HEK293 (cell line): ENCODE results near the gene C17orf100.

Experiments
- GLI4 ChIP-seq: fragments of 450-650 bp; formaldehyde crosslinking; IDR thresholded peaks from 2 replicates; pipeline ENCODE4 v1.5.1; 2016; ENCODE audit warnings: missing biosample characterization, missing genetic modification characterization
- HOXA7 ChIP-seq: sonication (generic); formaldehyde crosslinking; IDR thresholded peaks from 2 replicates; pipeline ENCODE4 v1.8.1; 2022; ENCODE audit warnings: missing genetic modification reagents, borderline replicate concordance
- MZF1 ChIP-seq: fragments of 450-650 bp; formaldehyde crosslinking; IDR thresholded peaks from 2 replicates; pipeline ENCODE4 v1.5.1; 2017; ENCODE audit warnings: missing biosample characterization, missing genetic modification characterization, borderline replicate concordance
- PRDM1 ChIP-seq: fragments of 450-650 bp; formaldehyde crosslinking; IDR thresholded peaks from 2 replicates; pipeline ENCODE4; 2016; ENCODE audit warnings: missing biosample characterization, missing genetic modification characterization
- SCRT1 ChIP-seq: fragments of 450-650 bp; formaldehyde crosslinking; IDR thresholded peaks from 2 replicates; pipeline ENCODE4 v1.5.1; 2016; ENCODE audit warnings: missing biosample characterization, missing genetic modification characterization, borderline replicate concordance
- SP2 ChIP-seq: fragments of 450-650 bp; formaldehyde crosslinking; IDR thresholded peaks from 2 replicates; pipeline ENCODE4 v1.5.1; 2016; ENCODE audit warnings: missing biosample characterization, missing genetic modification characterization
- TRIM28 ChIP-seq: IDR thresholded peaks from 2 replicates; pipeline ENCODE4 v1.6.1; 2011; ENCODE audit warnings: low read length, control low read depth, borderline replicate concordance
- ZBTB20 ChIP-seq: fragments of 450-650 bp; formaldehyde crosslinking; IDR thresholded peaks from 2 replicates; pipeline ENCODE4 v1.5.1; 2016; ENCODE audit warnings: missing biosample characterization, missing genetic modification characterization
- ZBTB7A ChIP-seq: fragments of 450-650 bp; formaldehyde crosslinking; IDR thresholded peaks from 2 replicates; pipeline ENCODE4 v1.5.1; 2016; ENCODE audit warnings: low read depth, missing biosample characterization, missing genetic modification characterization
- ZEB2 ChIP-seq: fragments of 450-650 bp; formaldehyde crosslinking; IDR thresholded peaks from 2 replicates; pipeline ENCODE4 v1.5.1; 2016; ENCODE audit warnings: missing biosample characterization, missing genetic modification characterization
- ZIC2 ChIP-seq: fragments of 450-650 bp; formaldehyde crosslinking; IDR thresholded peaks from 2 replicates; pipeline ENCODE4 v1.5.1; 2016; ENCODE audit warnings: missing biosample characterization, missing genetic modification characterization
- ZNF211 ChIP-seq: fragments of 450-650 bp; formaldehyde crosslinking; IDR thresholded peaks from 2 replicates; pipeline ENCODE4 v1.5.1; 2016; ENCODE audit warnings: low read depth, missing biosample characterization, missing genetic modification characterization
- ZNF214 ChIP-seq: fragments of 450-650 bp; formaldehyde crosslinking; IDR thresholded peaks from 2 replicates; pipeline ENCODE4 v1.5.1; 2017; ENCODE audit warnings: missing biosample characterization, mild to moderate bottlenecking, missing genetic modification characterization, borderline replicate concordance
- ZNF324 ChIP-seq: fragments of 450-650 bp; formaldehyde crosslinking; IDR thresholded peaks from 2 replicates; pipeline ENCODE4 v1.5.1; 2016; ENCODE audit warnings: missing biosample characterization, missing genetic modification characterization
- ZNF473 ChIP-seq: fragments of 450-650 bp; formaldehyde crosslinking; IDR thresholded peaks from 2 replicates; pipeline ENCODE4 v1.5.1; 2017; ENCODE audit warnings: missing biosample characterization, missing genetic modification characterization
- ZNF521 ChIP-seq: fragments of 450-650 bp; formaldehyde crosslinking; IDR thresholded peaks from 2 replicates; pipeline ENCODE4 v1.5.1; 2017; ENCODE audit warnings: missing biosample characterization, mild to moderate bottlenecking, missing genetic modification characterization
- ZNF623 ChIP-seq: fragments of 450-650 bp; formaldehyde crosslinking; IDR thresholded peaks from 2 replicates; pipeline ENCODE4 v1.5.1; 2016; ENCODE audit warnings: missing biosample characterization, missing genetic modification characterization
- ZNF658 ChIP-seq: fragments of 450-650 bp; formaldehyde crosslinking; IDR thresholded peaks from 2 replicates; pipeline ENCODE4; 2016; ENCODE audit warnings: missing biosample characterization, missing genetic modification characterization
- ZNF701 ChIP-seq: fragments of 450-650 bp; formaldehyde crosslinking; IDR thresholded peaks from 2 replicates; pipeline ENCODE4 v1.5.1; 2016; ENCODE audit warnings: missing biosample characterization, missing genetic modification characterization
- ZNF707 ChIP-seq: fragments of 450-650 bp; formaldehyde crosslinking; IDR thresholded peaks from 2 replicates; pipeline ENCODE4 v1.5.1; 2016; ENCODE audit warnings: missing biosample characterization, missing genetic modification characterization
- ZNF747 ChIP-seq: fragments of 450-650 bp; formaldehyde crosslinking; IDR thresholded peaks from 2 replicates; pipeline ENCODE4 v1.5.1; 2016; ENCODE audit warnings: missing biosample characterization, missing genetic modification characterization
- ZNF837 ChIP-seq: fragments of 450-650 bp; formaldehyde crosslinking; IDR thresholded peaks from 2 replicates; pipeline ENCODE4 v1.5.1; 2016; ENCODE audit warnings: missing biosample characterization, missing genetic modification characterization
- ZNF843 ChIP-seq: fragments of 450-650 bp; formaldehyde crosslinking; IDR thresholded peaks from 2 replicates; pipeline ENCODE4 v1.5.1; 2016; ENCODE audit warnings: missing biosample characterization, missing genetic modification characterization
- ZSCAN23 ChIP-seq: fragments of 450-650 bp; formaldehyde crosslinking; IDR thresholded peaks from 2 replicates; pipeline ENCODE4 v1.5.1; 2016; ENCODE audit warnings: missing biosample characterization, missing genetic modification characterization
- ZXDB ChIP-seq: fragments of 450-650 bp; formaldehyde crosslinking; IDR thresholded peaks from 2 replicates; pipeline ENCODE4 v1.5.1; 2016; ENCODE audit warnings: missing biosample characterization, missing genetic modification characterization
- TF ChIP-seq, protein P1 (sequence below): fragments of 450-650 bp; formaldehyde crosslinking; IDR thresholded peaks from 2 replicates; pipeline ENCODE4 v1.5.1; 2016; ENCODE audit warnings: missing biosample characterization, missing genetic modification characterization
- TF ChIP-seq, protein P2 (sequence below): fragments of 450-650 bp; formaldehyde crosslinking; IDR thresholded peaks from 2 replicates; pipeline ENCODE4 v1.5.1; 2016; ENCODE audit warnings: missing biosample characterization, missing genetic modification characterization
- TF ChIP-seq, protein P3 (sequence below): fragments of 450-650 bp; formaldehyde crosslinking; IDR thresholded peaks from 2 replicates; pipeline ENCODE4 v1.5.1; 2017; ENCODE audit warnings: missing biosample characterization, mild to moderate bottlenecking, missing genetic modification characterization, moderate library complexity
- TF ChIP-seq, protein P4 (sequence below): fragments of 450-650 bp; formaldehyde crosslinking; IDR thresholded peaks from 2 replicates; pipeline ENCODE4 v1.5.1; 2016; ENCODE audit warnings: missing biosample characterization, missing genetic modification characterization
- TF ChIP-seq, protein P5 (sequence below): fragments of 450-650 bp; formaldehyde crosslinking; IDR thresholded peaks from 2 replicates; pipeline ENCODE4 v1.5.1; 2016; ENCODE audit warnings: missing biosample characterization, missing genetic modification characterization
- TF ChIP-seq, protein P6 (sequence below): fragments of 450-650 bp; formaldehyde crosslinking; IDR thresholded peaks from 2 replicates; pipeline ENCODE4 v1.5.1; 2017; ENCODE audit warnings: missing biosample characterization, missing genetic modification characterization

C17orf100 gene

DNA sequence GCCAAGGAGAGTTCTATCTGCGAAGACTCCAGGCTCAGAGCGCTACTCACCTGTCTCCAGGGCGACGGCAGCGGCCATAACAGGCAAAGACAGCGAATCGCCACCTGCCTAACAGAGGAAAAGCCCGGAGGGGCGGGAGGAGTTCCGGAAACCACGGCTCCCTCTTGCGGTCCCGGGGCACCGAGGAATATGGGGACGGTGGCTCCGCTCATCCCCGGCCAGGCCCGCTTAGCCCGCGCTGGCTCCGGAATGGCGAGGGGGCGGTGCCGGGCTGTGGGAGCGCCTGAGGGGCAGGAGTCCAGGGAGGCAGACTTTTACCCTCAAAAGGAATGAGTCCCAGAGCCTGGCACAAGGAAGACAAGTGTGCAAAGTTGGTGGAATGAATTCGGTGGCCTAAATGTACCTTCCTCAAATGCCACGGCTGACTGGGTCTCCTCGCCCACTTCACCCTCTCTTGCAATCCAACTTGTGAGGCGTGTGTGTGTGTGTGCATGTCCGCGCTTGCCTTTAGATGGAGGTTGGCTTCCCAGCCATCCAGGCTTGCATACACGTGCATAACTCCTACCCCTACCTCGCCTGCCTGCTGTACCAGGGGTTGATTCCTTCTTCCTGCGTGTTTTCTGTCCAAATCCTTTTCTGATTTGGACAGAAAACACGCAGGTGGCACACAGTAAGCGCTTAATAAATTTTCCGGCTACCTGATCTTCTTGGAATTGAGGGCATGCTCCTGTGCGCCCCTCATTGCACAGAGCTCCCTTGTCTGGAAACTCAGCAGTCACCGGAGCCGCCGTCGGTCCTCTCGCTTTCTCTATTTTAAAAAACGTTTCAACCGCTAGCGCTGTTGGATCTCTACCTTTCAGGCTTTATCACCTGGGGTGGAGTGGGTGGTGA lies 3.5 kb downstream of the C17orf100 start (continued):
- TF ChIP-seq ZNF623 (tag by site-specific recombination) (no peak), ZNF837 (no peak), ZNF747 (no peak), ZSCAN23 (tag by site-specific recombination) (no peak), ZNF324 (tag by site-specific recombination) (no peak), GLI4 (no peak), SCRT1 (tag by site-specific recombination) (no peak), HOXA7 (CRISPR knock-in tag) (no peak), ZBTB7A (tag by site-specific recombination) (no peak), ZNF211 (tag by site-specific recombination) (no peak), MZF1 (tag by site-specific recombination) (peak; percentile 31; the same call in 1 of the 2 replicates), ZBTB20 (tag by site-specific recombination) (peak; percentile 66), ZNF521 (tag by site-specific recombination) (no peak), ZNF214 (tag by site-specific recombination) (no peak), SP2 (peak; percentile 69), ZNF707 (tag by site-specific recombination) (no peak), ZNF658 (tag by site-specific recombination) (no peak), TRIM28 (no peak), ZEB2 (tag by site-specific recombination) (no peak), ZNF473 (no peak), ZNF701 (tag by site-specific recombination) (no peak), ZNF843 (no peak), ZXDB (tag by site-specific recombination) (no peak), PRDM1 (tag by site-specific recombination) (no peak), ZIC2 (tag by site-specific recombination) (no peak)
- TF ChIP-seq, protein P1, sequence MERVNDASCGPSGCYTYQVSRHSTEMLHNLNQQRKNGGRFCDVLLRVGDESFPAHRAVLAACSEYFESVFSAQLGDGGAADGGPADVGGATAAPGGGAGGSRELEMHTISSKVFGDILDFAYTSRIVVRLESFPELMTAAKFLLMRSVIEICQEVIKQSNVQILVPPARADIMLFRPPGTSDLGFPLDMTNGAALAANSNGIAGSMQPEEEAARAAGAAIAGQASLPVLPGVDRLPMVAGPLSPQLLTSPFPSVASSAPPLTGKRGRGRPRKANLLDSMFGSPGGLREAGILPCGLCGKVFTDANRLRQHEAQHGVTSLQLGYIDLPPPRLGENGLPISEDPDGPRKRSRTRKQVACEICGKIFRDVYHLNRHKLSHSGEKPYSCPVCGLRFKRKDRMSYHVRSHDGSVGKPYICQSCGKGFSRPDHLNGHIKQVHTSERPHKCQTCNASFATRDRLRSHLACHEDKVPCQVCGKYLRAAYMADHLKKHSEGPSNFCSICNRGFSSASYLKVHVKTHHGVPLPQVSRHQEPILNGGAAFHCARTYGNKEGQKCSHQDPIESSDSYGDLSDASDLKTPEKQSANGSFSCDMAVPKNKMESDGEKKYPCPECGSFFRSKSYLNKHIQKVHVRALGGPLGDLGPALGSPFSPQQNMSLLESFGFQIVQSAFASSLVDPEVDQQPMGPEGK (tag by site-specific recombination): no peak
- TF ChIP-seq, protein P2, sequence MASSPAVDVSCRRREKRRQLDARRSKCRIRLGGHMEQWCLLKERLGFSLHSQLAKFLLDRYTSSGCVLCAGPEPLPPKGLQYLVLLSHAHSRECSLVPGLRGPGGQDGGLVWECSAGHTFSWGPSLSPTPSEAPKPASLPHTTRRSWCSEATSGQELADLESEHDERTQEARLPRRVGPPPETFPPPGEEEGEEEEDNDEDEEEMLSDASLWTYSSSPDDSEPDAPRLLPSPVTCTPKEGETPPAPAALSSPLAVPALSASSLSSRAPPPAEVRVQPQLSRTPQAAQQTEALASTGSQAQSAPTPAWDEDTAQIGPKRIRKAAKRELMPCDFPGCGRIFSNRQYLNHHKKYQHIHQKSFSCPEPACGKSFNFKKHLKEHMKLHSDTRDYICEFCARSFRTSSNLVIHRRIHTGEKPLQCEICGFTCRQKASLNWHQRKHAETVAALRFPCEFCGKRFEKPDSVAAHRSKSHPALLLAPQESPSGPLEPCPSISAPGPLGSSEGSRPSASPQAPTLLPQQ (tag by site-specific recombination): no peak
- TF ChIP-seq, protein P3, sequence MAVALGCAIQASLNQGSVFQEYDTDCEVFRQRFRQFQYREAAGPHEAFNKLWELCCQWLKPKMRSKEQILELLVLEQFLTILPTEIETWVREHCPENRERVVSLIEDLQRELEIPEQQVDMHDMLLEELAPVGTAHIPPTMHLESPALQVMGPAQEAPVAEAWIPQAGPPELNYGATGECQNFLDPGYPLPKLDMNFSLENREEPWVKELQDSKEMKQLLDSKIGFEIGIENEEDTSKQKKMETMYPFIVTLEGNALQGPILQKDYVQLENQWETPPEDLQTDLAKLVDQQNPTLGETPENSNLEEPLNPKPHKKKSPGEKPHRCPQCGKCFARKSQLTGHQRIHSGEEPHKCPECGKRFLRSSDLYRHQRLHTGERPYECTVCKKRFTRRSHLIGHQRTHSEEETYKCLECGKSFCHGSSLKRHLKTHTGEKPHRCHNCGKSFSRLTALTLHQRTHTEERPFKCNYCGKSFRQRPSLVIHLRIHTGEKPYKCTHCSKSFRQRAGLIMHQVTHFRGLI (tag by site-specific recombination): no peak
- TF ChIP-seq, protein P4, sequence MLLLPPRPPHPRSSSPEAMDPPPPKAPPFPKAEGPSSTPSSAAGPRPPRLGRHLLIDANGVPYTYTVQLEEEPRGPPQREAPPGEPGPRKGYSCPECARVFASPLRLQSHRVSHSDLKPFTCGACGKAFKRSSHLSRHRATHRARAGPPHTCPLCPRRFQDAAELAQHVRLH (tag by site-specific recombination): no peak
- TF ChIP-seq, protein P5, sequence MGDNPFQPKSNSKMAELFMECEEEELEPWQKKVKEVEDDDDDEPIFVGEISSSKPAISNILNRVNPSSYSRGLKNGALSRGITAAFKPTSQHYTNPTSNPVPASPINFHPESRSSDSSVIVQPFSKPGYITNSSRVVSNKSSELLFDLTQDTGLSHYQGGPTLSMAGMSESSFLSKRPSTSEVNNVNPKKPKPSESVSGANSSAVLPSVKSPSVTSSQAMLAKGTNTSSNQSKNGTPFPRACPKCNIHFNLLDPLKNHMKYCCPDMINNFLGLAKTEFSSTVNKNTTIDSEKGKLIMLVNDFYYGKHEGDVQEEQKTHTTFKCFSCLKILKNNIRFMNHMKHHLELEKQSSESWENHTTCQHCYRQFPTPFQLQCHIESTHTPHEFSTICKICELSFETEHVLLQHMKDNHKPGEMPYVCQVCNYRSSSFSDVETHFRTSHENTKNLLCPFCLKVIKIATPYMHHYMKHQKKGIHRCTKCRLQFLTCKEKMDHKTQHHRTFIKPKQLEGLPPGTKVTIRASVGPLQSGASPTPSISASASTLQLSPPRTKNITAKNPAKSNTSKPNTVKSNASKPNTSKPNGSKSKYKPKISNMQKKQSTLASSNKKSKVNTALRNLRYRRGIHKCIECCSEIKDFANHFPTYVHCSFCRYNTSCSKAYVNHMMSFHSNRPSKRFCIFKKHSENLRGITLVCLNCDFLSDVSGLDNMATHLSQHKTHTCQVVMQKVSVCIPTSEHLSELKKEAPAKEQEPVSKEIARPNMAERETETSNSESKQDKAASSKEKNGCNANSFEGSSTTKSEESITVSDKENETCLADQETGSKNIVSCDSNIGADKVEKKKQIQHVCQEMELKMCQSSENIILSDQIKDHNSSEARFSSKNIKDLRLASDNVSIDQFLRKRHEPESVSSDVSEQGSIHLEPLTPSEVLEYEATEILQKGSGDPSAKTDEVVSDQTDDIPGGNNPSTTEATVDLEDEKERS (tag by site-specific recombination): no peak
- TF ChIP-seq, protein P6, sequence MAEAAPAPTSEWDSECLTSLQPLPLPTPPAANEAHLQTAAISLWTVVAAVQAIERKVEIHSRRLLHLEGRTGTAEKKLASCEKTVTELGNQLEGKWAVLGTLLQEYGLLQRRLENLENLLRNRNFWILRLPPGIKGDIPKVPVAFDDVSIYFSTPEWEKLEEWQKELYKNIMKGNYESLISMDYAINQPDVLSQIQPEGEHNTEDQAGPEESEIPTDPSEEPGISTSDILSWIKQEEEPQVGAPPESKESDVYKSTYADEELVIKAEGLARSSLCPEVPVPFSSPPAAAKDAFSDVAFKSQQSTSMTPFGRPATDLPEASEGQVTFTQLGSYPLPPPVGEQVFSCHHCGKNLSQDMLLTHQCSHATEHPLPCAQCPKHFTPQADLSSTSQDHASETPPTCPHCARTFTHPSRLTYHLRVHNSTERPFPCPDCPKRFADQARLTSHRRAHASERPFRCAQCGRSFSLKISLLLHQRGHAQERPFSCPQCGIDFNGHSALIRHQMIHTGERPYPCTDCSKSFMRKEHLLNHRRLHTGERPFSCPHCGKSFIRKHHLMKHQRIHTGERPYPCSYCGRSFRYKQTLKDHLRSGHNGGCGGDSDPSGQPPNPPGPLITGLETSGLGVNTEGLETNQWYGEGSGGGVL (tag by site-specific recombination): no peak
